Karpas-422 (cell line): Measurements from ENCODE around the gene SNX18. TPM values are rescaled to one million over a fixed set of nuclear protein-coding genes. Genes with fewer than 3 reads are reported as not detected.

Experiments
- DNase-seq: peaks from one replicate; pipeline ENCODE4 v3.0.0-alpha.2; 2015
- H2AFZ ChIP-seq: fragments of 200-600 bp; sonication (generic); 2 replicates; pipeline ENCODE4 v1.6.1; 2014; ENCODE audit warnings: antibody characterized with exemption, low read length, mixed read lengths
- H3K27ac ChIP-seq: fragments of 200-600 bp; sonication (generic); 2 replicates; pipeline ENCODE4 v1.5.1; 2014; ENCODE audit warnings: mild to moderate bottlenecking, low read length, moderate library complexity
- H3K27me3 ChIP-seq: fragments of 200-600 bp; sonication (generic); 2 replicates; pipeline ENCODE4 v1.6.1; 2014; ENCODE audit warnings: low read length, mixed read lengths
- H3K36me3 ChIP-seq: fragments of 200-600 bp; sonication (generic); 2 replicates; pipeline ENCODE4 v1.6.1; 2014; ENCODE audit warnings: low read length, mixed read lengths; ENCODE audit not compliant: insufficient read depth
- H3K4me1 ChIP-seq: fragments of 200-600 bp; sonication (generic); 2 replicates; pipeline ENCODE4 v1.6.1; 2014; ENCODE audit warnings: mild to moderate bottlenecking, low read length, mixed read lengths
- H3K4me2 ChIP-seq: fragments of 200-600 bp; sonication (generic); 2 replicates; pipeline ENCODE4 v1.6.1; 2014; ENCODE audit warnings: low read length, low read depth, mild to moderate bottlenecking; ENCODE audit not compliant: poor library complexity, severe bottlenecking
- H3K4me3 ChIP-seq: fragments of 200-600 bp; sonication (generic); 2 replicates; pipeline ENCODE4 v1.5.1; 2014; ENCODE audit warnings: mild to moderate bottlenecking, antibody characterized with exemption, low read length, mixed read lengths
- H3K79me2 ChIP-seq: fragments of 200-600 bp; sonication (generic); 2 replicates; pipeline ENCODE4 v1.6.1; 2014; ENCODE audit warnings: mild to moderate bottlenecking, low read length, mixed read lengths
- H3K9ac ChIP-seq: fragments of 200-600 bp; sonication (generic); 2 replicates; pipeline ENCODE4 v1.6.0; 2014; ENCODE audit warnings: low read length
- H3K9me2 ChIP-seq: fragments of 200-600 bp; sonication (generic), shearing (Covaris generic); replicated peaks from 2 replicates; pipeline ENCODE4 v1.6.0; 2014; ENCODE audit warnings: mild to moderate bottlenecking, low read length, moderate library complexity; ENCODE audit not compliant: insufficient read depth
- H3K9me3 ChIP-seq: fragments of 300-700, 200-600 bp; sonication (generic); 2 replicates; pipeline ENCODE4 v1.6.1; 2014; ENCODE audit warnings: low read length, mixed read lengths
- H4K20me1 ChIP-seq: fragments of 200-600 bp; sonication (generic); 2 replicates; pipeline ENCODE4 v1.6.1; 2014; ENCODE audit warnings: mild to moderate bottlenecking, antibody characterized with exemption, low read length, low read depth; ENCODE audit not compliant: insufficient read depth
- total RNA-seq: library from RNA; depleted of rRNA; stranded (reverse); fragments of >200 nt; shearing (Covaris generic); gene quantifications from 2 replicates; pipeline ENCODE4 v1.2.3, GENCODE V29; 2014; ENCODE audit warnings: low replicate concordance

SNX18 gene
- total RNA-seq, 1 experiment from 2014 or later, result 2.9 TPM

GRCh38 chr5:54538156-54538555 lies 20.6 kb downstream of the SNX18 start:
- H3K27ac ChIP-seq, result no peak overlapping the region
- no peak overlapping the region for H3K4me2 ChIP-seq
- no peaks in the 10 kb centered on the region for H3K4me1 ChIP-seq
- no peak overlapping the region for H3K9ac ChIP-seq
- no peaks in the 10 kb centered on the region for H3K79me2 ChIP-seq
- no peak overlapping the region for H2AFZ ChIP-seq
- DNase-seq, result no peak
- H3K36me3 ChIP-seq, result no peaks in the 10 kb centered on the region
- no peaks in the 10 kb centered on the region for H3K27me3 ChIP-seq
- no peaks in the 10 kb centered on the region for H3K9me3 ChIP-seq
- no peaks in the 10 kb centered on the region for H4K20me1 ChIP-seq
- H3K9me2 ChIP-seq, result no peaks in the 10 kb centered on the region
- H3K4me3 ChIP-seq, result no peak overlapping the region

GRCh38 chr5:54539001-54539400 lies 21.4 kb downstream of the SNX18 start:
- no peaks in the 10 kb centered on the region for H3K9me3 ChIP-seq
- H3K79me2 ChIP-seq, result no peaks in the 10 kb centered on the region
- H3K9me2 ChIP-seq, result no peaks in the 10 kb centered on the region
- H2AFZ ChIP-seq, result no peak overlapping the region
- no peaks in the 10 kb centered on the region for H3K36me3 ChIP-seq
- no peak overlapping the region for H3K4me2 ChIP-seq
- H3K4me3 ChIP-seq, result no peak overlapping the region
- no peaks in the 10 kb centered on the region for H4K20me1 ChIP-seq
- no peaks in the 10 kb centered on the region for H3K4me1 ChIP-seq
- no peak for DNase-seq
- no peak overlapping the region for H3K27ac ChIP-seq
- no peaks in the 10 kb centered on the region for H3K27me3 ChIP-seq
- H3K9ac ChIP-seq, result no peak overlapping the region

GRCh38 chr5:54540286-54540685 lies 22.7 kb downstream of the SNX18 start:
- Histone ChIP-seq H3K79me2 (no peaks in the 10 kb centered on the region), H3K4me3 (no peak overlapping the region), H3K9me2 (no peaks in the 10 kb centered on the region), H3K27ac (no peak overlapping the region), H4K20me1 (no peaks in the 10 kb centered on the region), H2AFZ (no peak overlapping the region), H3K9ac (no peak overlapping the region), H3K36me3 (no peaks in the 10 kb centered on the region), H3K9me3 (no peaks in the 10 kb centered on the region), H3K27me3 (no peaks in the 10 kb centered on the region), H3K4me1 (no peaks in the 10 kb centered on the region), H3K4me2 (no peak overlapping the region)
- peak; percentile 21 for DNase-seq

- Histone ChIP-seq H3K27me3 (no peaks in the 10 kb centered on the region), H3K79me2 (no peaks in the 10 kb centered on the region), H3K9ac (no peak overlapping the region), H3K9me2 (no peaks in the 10 kb centered on the region), H3K4me2 (no peak overlapping the region), H3K4me3 (no peak overlapping the region), H4K20me1 (no peaks in the 10 kb centered on the region), H3K4me1 (no peaks in the 10 kb centered on the region), H3K27ac (no peak overlapping the region), H3K36me3 (no peaks in the 10 kb centered on the region), H3K9me3 (no peaks in the 10 kb centered on the region), H2AFZ (no peak overlapping the region)
- DNase-seq, result peak; percentile 23
Measured at GRCh38 chr5:54541823-54542783, 24.5 kb downstream of the SNX18 start.

GRCh38 chr5:54544044-54544443 lies 26.5 kb downstream of the SNX18 start:
- Histone ChIP-seq H3K9ac (no peak overlapping the region), H3K4me1 (no peaks in the 10 kb centered on the region), H3K79me2 (no peaks in the 10 kb centered on the region), H3K9me3 (no peaks in the 10 kb centered on the region), H3K4me3 (no peak overlapping the region), H3K27ac (no peak overlapping the region), H3K27me3 (no peaks in the 10 kb centered on the region), H4K20me1 (no peaks in the 10 kb centered on the region), H2AFZ (no peak overlapping the region), H3K4me2 (no peak overlapping the region), H3K36me3 (no peaks in the 10 kb centered on the region), H3K9me2 (no peaks in the 10 kb centered on the region)
- DNase-seq, result no peak

GRCh38 chr5:54545796-54546195 lies 28.2 kb downstream of the SNX18 start:
- DNase-seq, result no peak
- H4K20me1 ChIP-seq, result no peaks in the 10 kb centered on the region
- H3K27ac ChIP-seq, result no peak overlapping the region
- H3K9me2 ChIP-seq, result no peaks in the 10 kb centered on the region
- H3K79me2 ChIP-seq, result no peaks in the 10 kb centered on the region
- no peaks in the 10 kb centered on the region for H3K36me3 ChIP-seq
- H3K4me2 ChIP-seq, result no peak overlapping the region
- no peak overlapping the region for H3K4me3 ChIP-seq
- no peaks in the 10 kb centered on the region for H3K4me1 ChIP-seq
- H2AFZ ChIP-seq, result no peak overlapping the region
- no peaks in the 10 kb centered on the region for H3K27me3 ChIP-seq
- no peaks in the 10 kb centered on the region for H3K9me3 ChIP-seq
- no peak overlapping the region for H3K9ac ChIP-seq

GRCh38 chr5:54547711-54548250 lies 30.2 kb downstream of the SNX18 start:
- H3K4me2 ChIP-seq, result no peak overlapping the region
- H3K9ac ChIP-seq, result no peak overlapping the region

GRCh38 chr5:54548565-54548964 lies 31.0 kb downstream of the SNX18 start:
- Histone ChIP-seq H3K79me2 (no peaks in the 10 kb centered on the region), H3K4me2 (no peak overlapping the region), H3K4me1 (no peaks in the 10 kb centered on the region), H3K9me2 (no peaks in the 10 kb centered on the region), H3K27ac (no peak overlapping the region), H2AFZ (no peak overlapping the region), H3K27me3 (no peaks in the 10 kb centered on the region), H3K9ac (no peak overlapping the region), H4K20me1 (no peaks in the 10 kb centered on the region), H3K4me3 (no peak overlapping the region), H3K9me3 (no peaks in the 10 kb centered on the region), H3K36me3 (no peaks in the 10 kb centered on the region)
- no peak for DNase-seq

More at GRCh38 chr5:54547711-54548250, 30.2 kb downstream of the SNX18 start:
- H3K9me2 ChIP-seq, result no peaks in the 10 kb centered on the region
- no peaks in the 10 kb centered on the region for H3K9me3 ChIP-seq
- H3K27ac ChIP-seq, result no peak overlapping the region
- no peak overlapping the region for H2AFZ ChIP-seq
- H3K4me1 ChIP-seq, result no peaks in the 10 kb centered on the region
- DNase-seq, result no peak
- no peaks in the 10 kb centered on the region for H3K27me3 ChIP-seq
- H3K79me2 ChIP-seq, result no peaks in the 10 kb centered on the region
- H4K20me1 ChIP-seq, result no peaks in the 10 kb centered on the region
- no peaks in the 10 kb centered on the region for H3K36me3 ChIP-seq
- H3K4me3 ChIP-seq, result no peak overlapping the region
